ENCODE data around the gene DNAAF1. TPM values are rescaled to one million over a fixed set of nuclear protein-coding genes. Genes with fewer than 3 reads are reported as not detected.

The DNAAF1 gene
- total and polyA plus RNA-seq, 2 of the 4 experiments (the other 2 are of a cell fraction): 0.05 TPM; not detected in 1

DNA sequence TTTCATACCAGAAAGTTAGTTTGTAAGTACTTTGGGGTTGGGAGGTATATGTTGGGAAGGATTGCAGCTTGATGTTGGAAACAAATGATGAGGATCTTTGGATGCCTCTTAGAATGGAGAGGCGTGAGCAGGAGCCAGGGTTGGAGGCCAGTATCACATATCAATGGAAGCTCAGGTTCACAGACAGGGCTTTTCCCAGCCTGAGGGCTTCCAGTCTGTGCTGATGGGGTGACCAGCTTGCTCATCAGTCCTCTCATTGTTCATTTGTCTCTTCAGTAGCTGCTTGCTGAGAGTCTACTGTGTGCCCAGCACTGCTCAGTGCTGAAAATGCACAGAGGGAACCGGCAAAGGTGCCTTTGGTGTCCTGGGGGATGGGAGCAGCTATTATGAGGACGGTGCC is 5.8 kb downstream of the DNAAF1 start (continued):
- TF ChIP-seq SMC3 (IDR thresholded peaks at IDR 0.05; ENCODE audit: low read depth, low read length) (no peak), MAZ (IDR thresholded peaks at IDR 0.05; ENCODE audit: borderline replicate concordance, low read depth, low read length) (no peak), NFE2L2 (IDR thresholded peaks at IDR 0.05; ENCODE audit: low read depth, low read length) (no peak), RFX5 (IDR thresholded peaks at IDR 0.05; ENCODE audit: low read depth, low read length) (no peak)

DNA sequence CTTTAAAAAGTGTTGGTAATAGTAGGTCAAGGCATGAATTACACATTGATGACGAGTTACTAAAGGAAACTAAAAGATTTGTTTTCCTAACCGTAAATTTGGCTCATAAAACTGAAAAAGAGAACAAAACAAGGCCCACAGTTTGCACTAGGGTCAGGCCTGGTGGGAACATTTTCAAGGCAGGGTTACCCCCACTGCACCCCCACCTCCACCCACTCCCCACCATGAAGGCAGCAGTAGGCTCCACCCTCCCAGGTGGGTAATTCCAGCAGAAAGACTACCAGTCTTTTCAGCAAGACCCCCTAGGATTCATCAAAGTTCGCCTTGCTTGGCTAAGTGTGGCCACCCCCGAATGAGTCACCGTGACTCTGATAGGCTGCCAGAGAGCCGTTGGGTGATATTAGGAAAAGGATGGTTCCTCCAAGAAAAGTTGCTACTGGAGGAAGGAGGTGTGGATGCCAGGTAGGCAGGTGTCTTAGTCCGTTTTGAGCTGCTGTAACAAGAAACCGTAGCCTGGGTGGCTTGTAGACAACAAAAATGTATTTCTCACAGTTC is 8.6 kb downstream of the DNAAF1 start:
- no peak overlapping the region for H3K4me2 ChIP-seq (ENCODE audit: low read depth, low read length)
- H3K56ac ChIP-seq (ENCODE audit: extremely low read depth, insufficient read depth, low read length): no peak overlapping the region
- POLR2A ChIA-PET (ENCODE audit: unreplicated experiment): no interaction called here
- no peak overlapping the region for H4K5ac ChIP-seq (ENCODE audit: low read depth, low read length)
- no peak overlapping the region for H2BK15ac ChIP-seq (ENCODE audit: low read depth, low read length)
- peaks cover 2% of the 10 kb centered on the region; the same call in 1 of the 2 replicates for H3K9me3 ChIP-seq (ENCODE audit: control insufficient read depth, insufficient read depth, low read length)
- WGBS, 2 experiments (ENCODE audit: extremely low coverage in 2 of 2, insufficient read length in 1 of 2): 84% methylated on average over 3 of the region's 8 CpGs; no CpG with 5 or more reads in 1 of the 2 experiments
- H3K36me3 ChIP-seq (ENCODE audit: control insufficient read depth, insufficient read depth, low read length): no peaks in the 10 kb centered on the region
- no peak overlapping the region for H3K23ac ChIP-seq (ENCODE audit: low read depth, low read length)
- no peak overlapping the region for H4K8ac ChIP-seq (ENCODE audit: low read depth in 2 of 2, low read length in 2 of 2)
- CTCF ChIA-PET: no interaction called here
- no peak overlapping the region for H2AK5ac ChIP-seq (ENCODE audit: low read depth, low read length)
- no TSS peak for BruUV-seq (replicated peaks)
- H2AFZ ChIP-seq (replicated peaks; ENCODE audit: low read length, poor library complexity): peak overlapping the region; percentile 8
- dilution Hi-C loops (cut with HindIII; ENCODE audit: low sequenced_read_pairs, unreplicated experiment) (no loop called here), intact Hi-C loops (cut with micrococcal nuclease) (no loop called here), in situ Hi-C loops (cut with MboI; ENCODE audit: low sequenced_read_pairs) (no loop called here)
- H2BK20ac ChIP-seq (ENCODE audit: low read depth, low read length): no peak overlapping the region
- no peak overlapping the region for H3K4ac ChIP-seq (ENCODE audit: low read depth, low read length)
- H2BK120ac ChIP-seq (ENCODE audit: low read depth, low read length): no peak overlapping the region
- DNase-seq: peak; percentile 16
- no peaks in the 10 kb centered on the region for H3K79me1 ChIP-seq (ENCODE audit: low read depth in 1 of 2, low read length in 2 of 2)
- H4K20me1 ChIP-seq (ENCODE audit: insufficient read depth, low read length): no peaks in the 10 kb centered on the region
- H3K18ac ChIP-seq (ENCODE audit: low read depth, low read length): no peak overlapping the region
- no peak overlapping the region for H3K4me3 ChIP-seq (ENCODE audit: insufficient read depth, low read depth, low read length)
- H3K14ac ChIP-seq (replicated peaks; ENCODE audit: low read depth, low read length): no peak overlapping the region
- no peak overlapping the region for H2AK9ac ChIP-seq (replicated peaks; ENCODE audit: low read depth, low read length, poor library complexity)
- H2BK5ac ChIP-seq (ENCODE audit: low read depth, low read length, poor library complexity, severe bottlenecking): no peak overlapping the region
- no peak overlapping the region for H3K27ac ChIP-seq (ENCODE audit: insufficient read depth, low read length)
- no peaks in the 10 kb centered on the region for H3K4me1 ChIP-seq (ENCODE audit: control insufficient read depth, insufficient read depth, low read length)
- H3K9me1 ChIP-seq (ENCODE audit: insufficient read depth, low read length): no peaks in the 10 kb centered on the region
- H4K91ac ChIP-seq (ENCODE audit: insufficient read depth, low read depth, low read length): no peak overlapping the region
- peaks cover 28% of the 10 kb centered on the region for H3K27me3 ChIP-seq (ENCODE audit: control insufficient read depth, insufficient read depth, low read length)
- H3K9ac ChIP-seq (ENCODE audit: low read depth, low read length): no peak overlapping the region
- no peak for ATAC-seq (ENCODE audit: low read depth)
- no peak for TF ChIP-seq ELK1 (IDR thresholded peaks at IDR 0.05; ENCODE audit: borderline replicate concordance, low read depth, low read length)
- TF ChIP-seq MAZ (IDR thresholded peaks at IDR 0.05; ENCODE audit: borderline replicate concordance, low read depth, low read length): no peak
- no peak for TF ChIP-seq BHLHE40 (IDR thresholded peaks at IDR 0.05; ENCODE audit: low read depth, low read length)
- TF ChIP-seq RFX5 (IDR thresholded peaks at IDR 0.05; ENCODE audit: low read depth, low read length): no peak
- TF ChIP-seq RAD21 (IDR thresholded peaks at IDR 0.05; ENCODE audit: low read length): no peak
- no peak for TF ChIP-seq FOS (IDR thresholded peaks at IDR 0.05; ENCODE audit: low read depth, low read length)
- TF ChIP-seq SMC3 (IDR thresholded peaks at IDR 0.05; ENCODE audit: low read depth, low read length): no peak
- no peak for TF ChIP-seq CTCF (conservative IDR thresholded peaks at IDR 0.05; ENCODE audit: low read depth, low read length)
- TF ChIP-seq CEBPB (IDR thresholded peaks at IDR 0.05; ENCODE audit: low read depth, low read length): no peak
- no peak for TF ChIP-seq MXI1 (IDR thresholded peaks at IDR 0.05; ENCODE audit: borderline replicate concordance, low read depth, low read length)
- TF ChIP-seq, protein P1, sequence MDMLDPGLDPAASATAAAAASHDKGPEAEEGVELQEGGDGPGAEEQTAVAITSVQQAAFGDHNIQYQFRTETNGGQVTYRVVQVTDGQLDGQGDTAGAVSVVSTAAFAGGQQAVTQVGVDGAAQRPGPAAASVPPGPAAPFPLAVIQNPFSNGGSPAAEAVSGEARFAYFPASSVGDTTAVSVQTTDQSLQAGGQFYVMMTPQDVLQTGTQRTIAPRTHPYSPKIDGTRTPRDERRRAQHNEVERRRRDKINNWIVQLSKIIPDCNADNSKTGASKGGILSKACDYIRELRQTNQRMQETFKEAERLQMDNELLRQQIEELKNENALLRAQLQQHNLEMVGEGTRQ (IDR thresholded peaks at IDR 0.05; ENCODE audit: low read depth, low read length): no peak
- TF ChIP-seq MAFK (IDR thresholded peaks at IDR 0.05; ENCODE audit: low read depth, low read length): no peak
- TF ChIP-seq NFE2L2 (IDR thresholded peaks at IDR 0.05; ENCODE audit: low read depth, low read length): no peak
